Measurements from ENCODE around the gene DPF3. TPM values are rescaled to one million over a fixed set of nuclear protein-coding genes. Genes with fewer than 3 reads are reported as not detected.

The DPF3 gene
- total RNA-seq, 1 experiment from 2014 or later, result not detected

DNA sequence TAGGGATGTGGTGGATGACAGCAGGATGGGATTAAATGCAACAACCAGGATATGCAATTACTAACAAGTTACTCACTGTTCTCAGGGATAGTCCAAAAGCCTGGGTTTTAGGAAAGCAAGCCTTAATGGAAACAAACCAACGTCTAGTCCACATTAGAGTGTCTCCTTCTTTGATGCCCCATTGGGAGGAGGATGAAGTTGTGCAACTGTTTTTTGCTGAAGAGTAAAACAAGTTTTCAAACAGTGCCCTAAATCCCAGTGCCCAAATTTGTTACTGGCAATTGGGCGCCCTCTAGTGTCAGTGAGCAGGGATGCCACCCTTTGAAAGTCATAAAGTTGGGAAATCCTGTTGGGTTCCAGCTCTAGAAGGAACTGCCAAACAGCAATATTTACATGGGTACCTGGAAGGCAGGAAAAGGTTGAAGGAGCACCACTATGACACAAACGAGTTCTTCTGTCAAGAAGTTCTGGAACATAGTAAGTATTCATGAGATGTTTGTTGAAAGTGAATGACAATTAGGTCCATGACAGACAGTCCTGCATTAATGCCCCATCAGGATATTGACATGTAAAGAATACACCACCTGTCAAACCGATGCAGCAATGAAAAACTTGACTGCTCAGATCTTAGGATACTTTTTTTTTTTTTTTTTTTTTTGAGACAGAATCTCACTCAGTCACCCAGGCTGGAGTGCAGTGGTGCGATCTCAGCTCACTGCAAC, 11.1 kb upstream of the DPF3 start:
- H3K9me3 ChIP-seq (ENCODE audit: control insufficient read depth, insufficient read depth, low read depth, low read length), result no peaks in the 10 kb centered on the region
- peak; percentile 83 for ATAC-seq
- no peak for TF ChIP-seq POLR2AphosphoS5 (IDR thresholded peaks at IDR 0.05; ENCODE audit: low read depth, low read length)
- TF ChIP-seq, protein P1, sequence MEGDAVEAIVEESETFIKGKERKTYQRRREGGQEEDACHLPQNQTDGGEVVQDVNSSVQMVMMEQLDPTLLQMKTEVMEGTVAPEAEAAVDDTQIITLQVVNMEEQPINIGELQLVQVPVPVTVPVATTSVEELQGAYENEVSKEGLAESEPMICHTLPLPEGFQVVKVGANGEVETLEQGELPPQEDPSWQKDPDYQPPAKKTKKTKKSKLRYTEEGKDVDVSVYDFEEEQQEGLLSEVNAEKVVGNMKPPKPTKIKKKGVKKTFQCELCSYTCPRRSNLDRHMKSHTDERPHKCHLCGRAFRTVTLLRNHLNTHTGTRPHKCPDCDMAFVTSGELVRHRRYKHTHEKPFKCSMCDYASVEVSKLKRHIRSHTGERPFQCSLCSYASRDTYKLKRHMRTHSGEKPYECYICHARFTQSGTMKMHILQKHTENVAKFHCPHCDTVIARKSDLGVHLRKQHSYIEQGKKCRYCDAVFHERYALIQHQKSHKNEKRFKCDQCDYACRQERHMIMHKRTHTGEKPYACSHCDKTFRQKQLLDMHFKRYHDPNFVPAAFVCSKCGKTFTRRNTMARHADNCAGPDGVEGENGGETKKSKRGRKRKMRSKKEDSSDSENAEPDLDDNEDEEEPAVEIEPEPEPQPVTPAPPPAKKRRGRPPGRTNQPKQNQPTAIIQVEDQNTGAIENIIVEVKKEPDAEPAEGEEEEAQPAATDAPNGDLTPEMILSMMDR (IDR thresholded peaks at IDR 0.05), result peak; percentile 84
- intact Hi-C loops (cut with micrococcal nuclease; ENCODE audit: unreplicated experiment) (loop anchor here (1.0 kb wide), 1 partner anchor 388 kb away; no protein-coding TSS in a partner anchor), in situ Hi-C loops (cut with HindIII; ENCODE audit: low pct_unique_long_range_greater_than_20kb, low sequenced_read_pairs) (no loop called here)
- BruUV-seq (replicated peaks), result no TSS peak
- H3K36me3 ChIP-seq (ENCODE audit: control insufficient read depth, insufficient read depth, low read length), result no peaks in the 10 kb centered on the region
- ChIA-PET CTCF (interaction anchor here (0.6 to 1.4 kb wide), 6 partner anchors 11 to 1542 kb away, joined by 3 to 9 read pairs (median 4); no protein-coding TSS in a partner anchor), POLR2A (no interaction called here)
- peaks cover 4% of the 10 kb centered on the region; the same call in 1 of the 2 replicates for H3K4me1 ChIP-seq (ENCODE audit: control insufficient read depth, insufficient read depth, low read length)
- DNase-seq (ENCODE audit: low read depth, low spot score), result peak; percentile 52
- no peak overlapping the region for H3K27ac ChIP-seq (ENCODE audit: low read length)
- H3K4me3 ChIP-seq (ENCODE audit: low read depth in 2 of 2, low read length in 2 of 2), result no peak overlapping the region
- no peaks in the 10 kb centered on the region for H3K27me3 ChIP-seq (ENCODE audit: control insufficient read depth, insufficient read depth, low read length)

DNA sequence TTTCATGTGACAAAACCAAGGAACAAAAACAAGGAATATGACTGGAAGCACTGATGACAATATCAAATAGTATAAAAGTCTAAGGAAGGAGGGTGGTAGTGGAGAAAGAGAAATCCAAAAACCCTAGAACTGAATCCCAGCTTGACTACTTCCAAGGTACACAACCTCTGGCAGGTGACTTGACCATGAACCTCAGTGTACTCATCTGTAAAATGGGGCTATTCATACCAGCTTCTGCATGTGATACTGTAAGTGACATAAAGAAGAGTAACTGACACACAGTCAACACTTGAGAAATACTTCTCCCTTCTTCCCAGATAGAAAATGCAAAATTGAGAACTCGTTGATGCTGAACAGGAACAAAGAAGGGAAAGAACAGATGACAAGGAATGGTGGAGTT, 10.3 kb upstream of the DPF3 start:
- ChIA-PET CTCF (interaction anchor here (0.6 to 1.0 kb wide), 2 partner anchors 13 to 390 kb away, joined by 5 read pairs; no protein-coding TSS in a partner anchor), POLR2A (no interaction called here)
- Histone ChIP-seq H3K27ac (ENCODE audit: low read length) (no peak overlapping the region), H3K9me3 (ENCODE audit: control insufficient read depth, insufficient read depth, low read depth, low read length) (no peaks in the 10 kb centered on the region), H3K36me3 (ENCODE audit: control insufficient read depth, insufficient read depth, low read length) (no peaks in the 10 kb centered on the region), H3K27me3 (ENCODE audit: control insufficient read depth, insufficient read depth, low read length) (no peaks in the 10 kb centered on the region), H3K4me1 (ENCODE audit: control insufficient read depth, insufficient read depth, low read length) (peaks cover 4% of the 10 kb centered on the region; the same call in 1 of the 2 replicates), H3K4me3 (ENCODE audit: low read depth in 2 of 2, low read length in 2 of 2) (no peak overlapping the region)
- no TSS peak for BruUV-seq (replicated peaks)
- intact Hi-C loops (cut with micrococcal nuclease; ENCODE audit: unreplicated experiment) (no loop called here), in situ Hi-C loops (cut with HindIII; ENCODE audit: low pct_unique_long_range_greater_than_20kb, low sequenced_read_pairs) (no loop called here)
- TF ChIP-seq, protein P1 (IDR thresholded peaks at IDR 0.05), result no peak
- no peak for TF ChIP-seq TCF7L2 (IDR thresholded peaks at IDR 0.05; ENCODE audit: low read depth, low read length)
- TF ChIP-seq POLR2AphosphoS5 (IDR thresholded peaks at IDR 0.05; ENCODE audit: low read depth, low read length), result no peak
- TF ChIP-seq SIN3A (IDR thresholded peaks at IDR 0.05; ENCODE audit: borderline replicate concordance, insufficient read depth, low read depth, low read length), result no peak
- TF ChIP-seq, protein P2, sequence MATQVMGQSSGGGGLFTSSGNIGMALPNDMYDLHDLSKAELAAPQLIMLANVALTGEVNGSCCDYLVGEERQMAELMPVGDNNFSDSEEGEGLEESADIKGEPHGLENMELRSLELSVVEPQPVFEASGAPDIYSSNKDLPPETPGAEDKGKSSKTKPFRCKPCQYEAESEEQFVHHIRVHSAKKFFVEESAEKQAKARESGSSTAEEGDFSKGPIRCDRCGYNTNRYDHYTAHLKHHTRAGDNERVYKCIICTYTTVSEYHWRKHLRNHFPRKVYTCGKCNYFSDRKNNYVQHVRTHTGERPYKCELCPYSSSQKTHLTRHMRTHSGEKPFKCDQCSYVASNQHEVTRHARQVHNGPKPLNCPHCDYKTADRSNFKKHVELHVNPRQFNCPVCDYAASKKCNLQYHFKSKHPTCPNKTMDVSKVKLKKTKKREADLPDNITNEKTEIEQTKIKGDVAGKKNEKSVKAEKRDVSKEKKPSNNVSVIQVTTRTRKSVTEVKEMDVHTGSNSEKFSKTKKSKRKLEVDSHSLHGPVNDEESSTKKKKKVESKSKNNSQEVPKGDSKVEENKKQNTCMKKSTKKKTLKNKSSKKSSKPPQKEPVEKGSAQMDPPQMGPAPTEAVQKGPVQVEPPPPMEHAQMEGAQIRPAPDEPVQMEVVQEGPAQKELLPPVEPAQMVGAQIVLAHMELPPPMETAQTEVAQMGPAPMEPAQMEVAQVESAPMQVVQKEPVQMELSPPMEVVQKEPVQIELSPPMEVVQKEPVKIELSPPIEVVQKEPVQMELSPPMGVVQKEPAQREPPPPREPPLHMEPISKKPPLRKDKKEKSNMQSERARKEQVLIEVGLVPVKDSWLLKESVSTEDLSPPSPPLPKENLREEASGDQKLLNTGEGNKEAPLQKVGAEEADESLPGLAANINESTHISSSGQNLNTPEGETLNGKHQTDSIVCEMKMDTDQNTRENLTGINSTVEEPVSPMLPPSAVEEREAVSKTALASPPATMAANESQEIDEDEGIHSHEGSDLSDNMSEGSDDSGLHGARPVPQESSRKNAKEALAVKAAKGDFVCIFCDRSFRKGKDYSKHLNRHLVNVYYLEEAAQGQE (IDR thresholded peaks at IDR 0.05; ENCODE audit: insufficient read depth in 1 of 2, low read depth in 2 of 2, low read length in 1 of 2), result no peak
- ATAC-seq (no peak), DNase-seq (ENCODE audit: low read depth, low spot score) (no peak)
